HepG2 (cell line): ENCODE results near the gene USP5. TPM values are rescaled to one million over a fixed set of nuclear protein-coding genes. Genes with fewer than 3 reads are reported as not detected.
A peak's percentile ranks its signal among the peaks of the same experiment; 100 is the strongest.

Source experiments
- AKAP8 ChIP-seq: sonication (generic); formaldehyde crosslinking; IDR thresholded peaks from 2 replicates; pipeline ENCODE4 v1.5.1; 2020; ENCODE audit warnings: mild to moderate bottlenecking, missing genetic modification reagents
- DRAP1 ChIP-seq: IDR thresholded peaks from 2 replicates; pipeline ENCODE4 v1.6.1; 2016; ENCODE audit warnings: missing genetic modification reagents, missing compliant biosample characterization
- EP300 ChIP-seq, 3 experiments: sonication (generic) in 1 of 3; formaldehyde crosslinking in 1 of 3; IDR thresholded peaks; 2 replicates each; pipeline versions ENCODE4 v1.5.1 to v1.6.1; 2011 to 2020; ENCODE audit warnings: low read depth in 2 of 3, low read length in 2 of 3, borderline replicate concordance in 1 of 3, improper control_type of control experiment in 1 of 3, mild to moderate bottlenecking in 1 of 3, missing genetic modification reagents in 1 of 3, moderate library complexity in 1 of 3
- KDM3A ChIP-seq: IDR thresholded peaks from 2 replicates; pipeline ENCODE4 v1.6.1; 2018; ENCODE audit warnings: low read depth, missing compliant biosample characterization
- NKX3-1 ChIP-seq: sonication (generic); formaldehyde crosslinking; IDR thresholded peaks from 2 replicates; pipeline ENCODE4 v1.5.0; 2020; ENCODE audit warnings: missing genetic modification reagents
- NR3C1 ChIP-seq: sonication (generic); formaldehyde crosslinking; IDR thresholded peaks from 2 replicates; pipeline ENCODE4 v1.4.0; 2020; ENCODE audit warnings: missing genetic modification reagents
- RFXAP ChIP-seq: sonication (generic); formaldehyde crosslinking; IDR thresholded peaks from 2 replicates; pipeline ENCODE4 v1.4.0; 2020; ENCODE audit warnings: missing genetic modification reagents, borderline replicate concordance
- SAP130 ChIP-seq: IDR thresholded peaks from 2 replicates; pipeline ENCODE4 v1.6.1; 2016; ENCODE audit warnings: low read depth
- SP4 ChIP-seq: sonication (generic); formaldehyde crosslinking; IDR thresholded peaks from 2 replicates; pipeline ENCODE4 v1.8.1; 2023; ENCODE audit warnings: mild to moderate bottlenecking, missing genetic modification reagents
- WIZ ChIP-seq: sonication (generic); formaldehyde crosslinking; IDR thresholded peaks from 2 replicates; pipeline ENCODE4 v1.5.1; 2020; ENCODE audit warnings: mild to moderate bottlenecking, missing genetic modification reagents
- ZNF569 ChIP-seq: sonication (generic); formaldehyde crosslinking; IDR thresholded peaks from 2 replicates; pipeline ENCODE4 v1.5.0; 2020; ENCODE audit warnings: mild to moderate bottlenecking, missing genetic modification reagents, moderate library complexity, borderline replicate concordance
- ZNF597 ChIP-seq: sonication (generic); formaldehyde crosslinking; IDR thresholded peaks from 2 replicates; pipeline ENCODE4 v1.5.0; 2020; ENCODE audit warnings: missing genetic modification reagents
- ZNF784 ChIP-seq: sonication (generic); formaldehyde crosslinking; IDR thresholded peaks from 2 replicates; pipeline ENCODE4 v1.5.1; 2020; ENCODE audit warnings: missing genetic modification reagents, mild to moderate bottlenecking, borderline replicate concordance
- ZSCAN29 ChIP-seq: sonication (generic); formaldehyde crosslinking; conservative IDR thresholded peaks from 2 replicates; pipeline ENCODE4 v1.4.0; 2020; ENCODE audit warnings: mild to moderate bottlenecking, missing genetic modification reagents
- polyA plus RNA-seq, 8 experiments: library from polyadenylated mRNA; depleted of rRNA in 3 of 8; stranded (reverse) in 7 of 8; unstranded in 1 of 8; fragments of >200 nt; fragmentation: Illumina TruSeq in 4 of 8; extraction: Trizol in 4 of 8; gene quantifications; 2 replicates each; pipeline versions ENCODE4 v1.2.1 to v1.2.3, GENCODE V29; 2011 to 2016; ENCODE audit warnings: low read depth in 4 of 8, missing spikeins in 1 of 8, mixed read lengths in 1 of 8; ENCODE audit not compliant: insufficient read depth in 1 of 8
- total RNA-seq, 5 experiments: library from RNA; depleted of rRNA; stranded (reverse); fragments of >200 nt; fragmentation: Illumina TruSeq; extraction: Trizol; gene quantifications; 2 replicates each; pipeline ENCODE4 v1.2.3, GENCODE V29; 2016; ENCODE audit warnings: low read depth in 1 of 5
- TF ChIP-seq, protein P1 (sequence below): sonication (generic); formaldehyde crosslinking; IDR thresholded peaks from 2 replicates; pipeline ENCODE4 v1.8.0; 2022; ENCODE audit warnings: missing genetic modification reagents, mild to moderate bottlenecking, borderline replicate concordance
- TF ChIP-seq, protein P2 (sequence below): sonication (generic); formaldehyde crosslinking; IDR thresholded peaks from 2 replicates; pipeline ENCODE4 v1.5.0; 2020; ENCODE audit warnings: missing genetic modification reagents, mild to moderate bottlenecking, borderline replicate concordance
- TF ChIP-seq, protein P3 (sequence below): sonication (generic); formaldehyde crosslinking; IDR thresholded peaks from 2 replicates; pipeline ENCODE4 v1.5.0; 2020; ENCODE audit warnings: missing genetic modification reagents, mild to moderate bottlenecking, borderline replicate concordance
- TF ChIP-seq, protein P4 (sequence below): sonication (generic); formaldehyde crosslinking; IDR thresholded peaks from 2 replicates; pipeline ENCODE4 v1.8.1; 2023; ENCODE audit warnings: mild to moderate bottlenecking, missing genetic modification reagents

USP5 gene
- total and polyA plus RNA-seq, 2 of the 13 experiments (the other 11 are each of a cell fraction or from before 2014, with no cell fraction given): 39.6 to 56.0 TPM

DNA sequence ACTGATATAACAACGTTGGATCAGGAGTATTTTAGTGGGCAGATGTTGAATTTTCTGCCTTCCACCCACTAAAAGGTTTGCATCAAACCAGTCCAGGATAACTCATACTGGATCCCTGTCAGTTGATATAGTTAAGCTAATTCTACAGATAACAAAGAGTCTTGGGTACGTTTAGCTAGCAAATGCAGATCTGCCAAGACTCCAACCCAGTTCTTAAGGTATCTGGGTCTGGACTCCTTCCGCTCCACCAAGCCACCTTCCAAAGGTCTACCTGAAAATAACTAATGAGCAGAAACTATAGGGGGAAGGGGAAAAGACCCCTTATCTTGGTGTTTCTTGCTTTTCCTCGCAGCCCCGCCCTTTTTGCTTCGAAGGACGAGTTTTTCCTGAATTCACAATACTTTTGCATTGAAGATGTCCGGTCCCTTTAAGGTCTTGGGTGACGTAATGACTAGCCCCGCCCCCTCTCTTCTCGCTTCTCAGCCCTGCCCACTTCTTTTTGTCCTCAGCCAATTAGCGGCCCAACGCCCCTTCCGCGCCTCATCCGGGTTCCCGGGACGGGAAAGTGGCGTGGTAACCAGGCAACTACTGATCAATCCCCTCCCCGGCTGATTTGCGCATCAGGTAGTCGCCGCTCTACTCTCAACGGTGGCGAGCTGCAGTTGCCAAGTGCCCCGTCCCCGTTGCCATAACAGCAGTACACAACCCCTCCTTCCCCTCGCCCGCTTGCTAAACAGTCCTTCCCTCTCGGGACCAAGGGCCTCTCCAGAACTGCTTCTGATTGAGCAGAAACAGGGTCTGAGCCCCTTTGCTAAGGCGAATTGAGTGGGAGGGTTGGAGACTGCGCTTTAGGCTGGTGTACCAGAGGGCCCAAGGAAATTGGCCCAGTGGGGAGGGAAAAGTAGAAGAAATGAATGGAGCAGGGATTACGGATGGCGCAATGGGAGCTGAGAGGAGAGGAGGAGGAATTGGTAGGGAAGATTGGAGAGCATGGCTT, 52.6 kb downstream of the USP5 start, which contains the start of gene LRRC23 (continued):
- no peak for TF ChIP-seq ZNF597 (CRISPR knock-in tag)
- TF ChIP-seq WIZ (CRISPR knock-in tag): no peak
- TF ChIP-seq DRAP1 (CRISPR knock-in tag): peak; percentile 57; the same call in 1 of the 2 replicates
- TF ChIP-seq ZSCAN29 (CRISPR knock-in tag): no peak
- TF ChIP-seq KDM3A (CRISPR knock-in tag): no peak
- TF ChIP-seq EP300 (IDR thresholded peaks at IDR 0.05; ENCODE audit: low read depth in 2 of 2, low read length in 2 of 2): peak in 1 of 2 experiments; percentile 63; a peak in 1 of 4 replicates
- no peak for TF ChIP-seq EP300 (CRISPR knock-in tag; IDR thresholded peaks at IDR 0.05; ENCODE audit: borderline replicate concordance)
- TF ChIP-seq RFXAP: peak; percentile 40; the same call in 1 of the 2 replicates
- TF ChIP-seq, protein P1, sequence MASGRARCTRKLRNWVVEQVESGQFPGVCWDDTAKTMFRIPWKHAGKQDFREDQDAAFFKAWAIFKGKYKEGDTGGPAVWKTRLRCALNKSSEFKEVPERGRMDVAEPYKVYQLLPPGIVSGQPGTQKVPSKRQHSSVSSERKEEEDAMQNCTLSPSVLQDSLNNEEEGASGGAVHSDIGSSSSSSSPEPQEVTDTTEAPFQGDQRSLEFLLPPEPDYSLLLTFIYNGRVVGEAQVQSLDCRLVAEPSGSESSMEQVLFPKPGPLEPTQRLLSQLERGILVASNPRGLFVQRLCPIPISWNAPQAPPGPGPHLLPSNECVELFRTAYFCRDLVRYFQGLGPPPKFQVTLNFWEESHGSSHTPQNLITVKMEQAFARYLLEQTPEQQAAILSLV: no peak
- peak; percentile 95 for TF ChIP-seq SAP130 (CRISPR knock-in tag)
- TF ChIP-seq NKX3-1 (CRISPR knock-in tag): no peak
- TF ChIP-seq, protein P2, sequence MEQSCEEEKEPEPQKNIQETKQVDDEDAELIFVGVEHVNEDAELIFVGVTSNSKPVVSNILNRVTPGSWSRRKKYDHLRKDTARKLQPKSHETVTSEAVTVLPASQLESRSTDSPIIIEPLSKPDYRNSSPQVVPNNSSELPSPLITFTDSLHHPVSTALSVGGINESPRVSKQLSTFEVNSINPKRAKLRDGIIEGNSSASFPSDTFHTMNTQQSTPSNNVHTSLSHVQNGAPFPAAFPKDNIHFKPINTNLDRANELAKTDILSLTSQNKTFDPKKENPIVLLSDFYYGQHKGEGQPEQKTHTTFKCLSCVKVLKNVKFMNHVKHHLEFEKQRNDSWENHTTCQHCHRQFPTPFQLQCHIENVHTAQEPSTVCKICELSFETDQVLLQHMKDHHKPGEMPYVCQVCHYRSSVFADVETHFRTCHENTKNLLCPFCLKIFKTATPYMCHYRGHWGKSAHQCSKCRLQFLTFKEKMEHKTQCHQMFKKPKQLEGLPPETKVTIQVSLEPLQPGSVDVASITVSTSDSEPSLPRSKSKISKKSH: peak; percentile 56; the same call in 1 of the 2 replicates
- TF ChIP-seq NR3C1 (CRISPR knock-in tag): no peak
- TF ChIP-seq AKAP8 (CRISPR knock-in tag): no peak
- TF ChIP-seq, protein P3, sequence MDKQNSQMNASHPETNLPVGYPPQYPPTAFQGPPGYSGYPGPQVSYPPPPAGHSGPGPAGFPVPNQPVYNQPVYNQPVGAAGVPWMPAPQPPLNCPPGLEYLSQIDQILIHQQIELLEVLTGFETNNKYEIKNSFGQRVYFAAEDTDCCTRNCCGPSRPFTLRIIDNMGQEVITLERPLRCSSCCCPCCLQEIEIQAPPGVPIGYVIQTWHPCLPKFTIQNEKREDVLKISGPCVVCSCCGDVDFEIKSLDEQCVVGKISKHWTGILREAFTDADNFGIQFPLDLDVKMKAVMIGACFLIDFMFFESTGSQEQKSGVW: no peak
- no peak for TF ChIP-seq ZNF784 (CRISPR knock-in tag)
- TF ChIP-seq, protein P4, sequence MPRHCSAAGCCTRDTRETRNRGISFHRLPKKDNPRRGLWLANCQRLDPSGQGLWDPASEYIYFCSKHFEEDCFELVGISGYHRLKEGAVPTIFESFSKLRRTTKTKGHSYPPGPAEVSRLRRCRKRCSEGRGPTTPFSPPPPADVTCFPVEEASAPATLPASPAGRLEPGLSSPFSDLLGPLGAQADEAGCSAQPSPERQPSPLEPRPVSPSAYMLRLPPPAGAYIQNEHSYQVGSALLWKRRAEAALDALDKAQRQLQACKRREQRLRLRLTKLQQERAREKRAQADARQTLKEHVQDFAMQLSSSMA (CRISPR knock-in tag): no peak
- peak; percentile 91 for TF ChIP-seq SP4
- TF ChIP-seq ZNF569 (CRISPR knock-in tag): no peak
